Activated CD8-positive, alpha-beta memory T cell treated with anti-CD3 and anti-CD28 coated beads, Interleukin-2, amount 50 U/mL, for 48 hours (primary cell): ENCODE data around the gene UBALD2.
"Not testable (repeated sequence)": the region's sequence is repeated elsewhere in the genome, so short reads cannot be mapped to it uniquely, and the experiment has no call there.

Source experiments
- DNase-seq: peaks from one replicate; pipeline ENCODE4 v3.0.0-alpha.2; 2020

The UBALD2 gene

DNA sequence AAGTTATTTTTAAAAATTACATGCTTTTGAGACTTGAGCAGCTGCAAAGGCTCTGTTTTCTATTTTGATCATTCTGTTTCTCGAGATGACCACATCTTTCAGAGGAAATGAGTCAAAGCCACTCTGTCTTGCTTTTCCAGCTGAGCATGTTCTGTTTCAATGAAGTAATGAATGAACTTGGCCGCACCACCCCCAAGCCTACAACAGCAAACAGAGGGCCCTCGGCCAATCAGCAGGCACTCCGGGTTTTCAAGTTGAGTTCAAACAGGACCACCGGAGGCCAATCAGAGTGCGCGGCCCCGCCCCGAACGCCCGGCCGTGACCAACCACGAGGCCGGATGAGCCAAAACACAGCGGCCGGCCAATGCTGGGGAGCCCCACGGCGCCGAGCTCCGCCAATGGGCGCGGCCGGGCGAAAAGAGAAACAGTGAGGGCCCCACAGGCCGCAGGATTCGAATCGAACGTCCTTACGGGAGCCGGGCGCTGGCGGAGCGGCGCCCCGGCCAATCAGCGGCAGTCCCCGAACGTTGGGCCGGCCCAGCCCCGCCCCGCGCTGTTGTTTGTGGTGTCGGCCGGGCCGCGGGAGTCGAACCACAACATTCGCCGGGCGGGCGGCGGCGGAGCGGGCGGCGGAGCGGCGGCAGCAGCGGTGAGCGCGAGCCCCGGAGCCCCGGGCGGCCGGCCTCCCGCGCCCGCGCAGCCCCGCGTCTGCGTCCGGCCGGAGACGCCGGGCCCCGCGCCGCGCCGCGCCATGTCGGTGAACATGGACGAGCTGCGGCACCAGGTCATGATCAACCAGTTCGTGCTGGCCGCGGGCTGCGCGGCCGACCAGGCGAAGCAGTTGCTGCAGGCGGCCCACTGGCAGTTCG lies at the start of gene UBALD2:
Gene UBALD2, plus strand, starts transcription at position 594 of the 869 bp plus-strand sequence. Its CDS starts 158 bp downstream, at position 752.
- peak; percentile 98 for DNase-seq

DNA sequence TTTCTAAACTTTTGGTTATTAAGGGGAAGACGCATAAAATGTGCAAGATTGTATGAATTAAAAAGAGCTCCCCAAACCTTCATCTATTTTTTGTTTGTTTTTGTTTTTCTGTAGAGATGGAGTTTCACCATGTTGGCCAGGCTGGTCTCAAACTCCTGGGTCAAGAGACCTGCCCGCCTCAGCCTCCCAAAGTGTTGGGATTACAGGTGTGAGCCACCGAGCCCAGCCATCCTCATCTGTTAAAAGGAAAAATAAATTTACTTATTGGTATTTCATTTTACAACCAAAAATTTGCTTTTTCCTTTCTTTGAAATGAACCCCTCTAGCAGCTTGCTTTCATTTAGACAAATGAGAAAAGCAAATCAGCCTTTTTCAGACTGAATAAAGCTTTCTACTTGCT lies 48.1 kb upstream of the UBALD2 start:
- no peak for DNase-seq

DNA sequence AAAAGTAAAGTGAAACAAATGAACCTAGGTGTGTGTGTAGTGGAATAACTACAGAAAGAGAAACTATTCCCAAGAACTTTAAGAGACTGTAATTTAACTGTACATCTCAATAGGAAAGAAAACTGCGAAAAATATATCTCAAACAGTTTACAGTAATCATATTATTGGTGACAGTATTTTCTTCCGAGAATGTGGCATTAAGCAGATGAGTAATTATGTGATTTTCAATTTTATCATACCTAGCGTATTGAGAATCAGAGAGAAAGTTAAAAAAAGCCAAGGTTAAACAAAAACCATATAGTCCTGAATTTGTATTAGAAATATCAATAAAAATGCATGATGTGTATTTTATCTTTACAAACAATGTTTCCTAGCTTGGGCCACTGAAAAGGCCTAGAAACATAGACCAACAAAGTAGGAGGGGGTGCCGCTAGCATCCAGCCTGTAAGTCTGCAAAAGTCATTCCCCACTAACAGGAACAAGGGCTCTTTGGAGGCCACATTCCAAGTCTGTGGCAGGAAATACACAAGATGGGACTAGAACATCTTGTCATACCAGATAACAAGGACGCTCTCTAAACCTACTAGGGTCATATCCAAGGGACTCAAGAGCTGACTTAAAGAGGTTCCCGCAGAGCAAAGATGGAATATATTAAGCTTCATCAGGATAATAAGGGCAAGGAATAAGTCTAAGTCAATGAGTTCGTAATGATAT lies 45.3 kb upstream of the UBALD2 start:
- no peak for DNase-seq

DNA sequence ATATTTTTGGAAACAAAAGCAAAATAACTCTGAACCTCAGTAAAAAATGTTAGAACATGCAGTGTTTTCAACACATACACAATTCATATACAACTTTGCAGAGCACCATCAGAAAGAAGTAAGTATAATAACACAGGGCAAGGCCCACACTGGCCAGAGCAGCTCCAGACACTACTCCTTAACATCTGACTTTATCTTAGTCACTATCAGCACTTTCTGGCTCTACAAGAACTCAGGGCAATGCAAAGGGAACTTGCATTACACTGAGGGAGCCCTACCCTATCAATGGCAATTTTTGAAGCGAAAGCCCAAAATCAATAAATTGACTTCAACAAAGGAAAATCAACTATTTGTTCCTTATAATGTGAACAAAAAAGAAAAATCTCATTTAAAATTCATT lies 41.3 kb upstream of the UBALD2 start:
- DNase-seq = no peak

DNA sequence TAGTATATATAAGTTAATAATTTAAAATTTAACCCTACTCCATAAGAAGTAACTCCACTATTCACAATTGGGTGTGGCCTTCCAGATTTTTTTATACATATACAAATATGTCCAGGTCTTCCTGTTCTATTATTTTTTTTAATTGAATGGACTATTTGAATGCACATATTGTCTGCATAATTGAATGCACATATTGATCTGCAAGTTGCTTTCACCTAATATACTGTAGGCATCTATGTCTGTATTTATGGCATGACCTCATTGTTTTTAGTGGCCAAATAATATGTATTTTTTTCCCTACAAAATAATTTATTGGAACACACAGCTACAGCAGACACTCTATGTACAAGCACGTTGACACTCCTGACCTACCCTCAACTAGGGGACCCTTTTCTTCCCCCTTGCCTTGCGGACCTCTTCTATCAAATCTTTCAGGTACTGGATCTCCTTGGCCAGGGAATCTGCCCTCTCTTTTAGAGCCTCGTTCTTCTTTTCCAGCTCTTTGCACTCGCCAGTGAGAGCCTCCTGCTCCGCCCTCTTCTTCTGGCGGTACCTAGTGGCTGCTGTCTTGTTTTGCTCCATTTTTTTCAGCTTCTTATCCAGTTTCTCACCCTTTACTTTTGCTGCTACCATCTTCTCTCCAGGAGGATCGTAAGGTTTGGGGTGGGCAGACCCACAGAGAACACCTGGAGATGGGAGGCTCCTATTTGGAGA lies 39.6 kb upstream of the UBALD2 start:
- not testable (repeated sequence) for DNase-seq

DNA sequence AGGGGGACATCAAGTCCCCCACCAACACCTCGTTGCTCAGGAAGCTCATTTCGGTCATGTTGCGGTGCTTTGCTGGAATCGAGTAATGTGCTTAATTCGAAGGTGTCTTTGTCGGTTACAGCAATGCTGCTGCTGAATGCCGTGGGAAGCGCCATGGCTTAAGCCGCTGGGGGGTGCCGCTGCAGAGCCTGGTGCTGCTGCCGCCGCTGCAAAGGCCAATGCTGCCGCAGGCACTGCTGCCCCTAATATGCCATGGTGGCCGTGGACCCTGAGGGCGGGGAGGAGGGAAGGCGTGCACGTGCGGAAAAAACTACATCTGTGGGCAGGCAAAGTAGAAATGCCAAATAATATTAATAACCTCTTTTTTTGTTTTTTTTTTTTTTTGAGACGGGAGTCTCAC lies 38.4 kb upstream of the UBALD2 start:
- DNase-seq = not testable (repeated sequence)

DNA sequence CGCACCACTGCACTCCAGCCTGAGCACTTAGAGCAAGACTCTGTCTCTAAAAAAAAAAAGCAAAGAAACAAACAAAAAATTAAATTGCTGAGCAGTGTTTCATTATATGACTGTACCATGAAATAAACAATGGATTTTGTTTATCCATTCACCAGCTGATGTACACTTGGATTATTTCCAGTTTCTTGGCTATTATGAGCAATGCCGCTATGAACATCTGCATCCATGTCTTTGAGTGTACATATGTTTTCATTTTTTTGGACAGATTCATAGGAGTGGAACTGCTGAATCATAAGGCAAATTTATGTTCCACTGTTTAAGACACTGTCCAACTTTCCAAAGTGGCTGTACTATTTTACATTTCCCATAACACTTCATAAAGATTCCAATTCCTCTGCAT lies 32.8 kb upstream of the UBALD2 start:
- no peak for DNase-seq

DNA sequence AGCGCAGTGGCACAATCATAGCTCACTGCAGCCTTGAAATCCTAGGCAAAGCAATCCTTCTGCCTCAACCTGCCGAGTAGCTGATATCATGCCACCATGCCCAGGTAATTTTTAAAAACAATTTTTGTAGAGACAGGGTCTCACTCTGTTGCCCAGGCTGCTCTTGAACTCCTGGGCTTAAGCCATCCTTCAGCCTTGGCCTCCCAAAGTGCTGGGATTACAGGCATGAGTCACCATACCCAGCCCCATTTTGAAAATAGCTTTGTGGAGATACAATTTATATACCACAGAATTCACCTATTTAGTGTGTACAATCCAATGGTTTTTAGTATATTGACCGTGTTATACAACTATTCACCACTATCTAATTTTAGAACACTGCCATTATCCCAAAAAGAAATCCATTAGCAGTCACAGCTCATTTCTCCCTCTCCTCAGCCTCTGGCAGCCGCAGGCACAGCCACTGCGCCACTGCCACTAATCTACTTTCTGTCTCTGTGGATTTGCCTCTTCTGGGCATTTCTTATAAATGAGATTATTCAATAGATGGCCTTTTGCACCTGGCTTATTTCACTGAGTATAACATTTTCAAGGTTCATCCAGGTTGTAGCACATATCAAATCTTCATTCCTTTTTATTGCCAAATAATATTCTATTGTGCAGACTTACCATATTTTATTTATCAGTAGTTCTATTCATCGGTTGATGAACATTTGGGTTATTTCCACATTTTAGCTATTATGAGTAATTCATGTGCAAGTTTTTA lies 31.4 kb upstream of the UBALD2 start:
- DNase-seq = no peak

DNA sequence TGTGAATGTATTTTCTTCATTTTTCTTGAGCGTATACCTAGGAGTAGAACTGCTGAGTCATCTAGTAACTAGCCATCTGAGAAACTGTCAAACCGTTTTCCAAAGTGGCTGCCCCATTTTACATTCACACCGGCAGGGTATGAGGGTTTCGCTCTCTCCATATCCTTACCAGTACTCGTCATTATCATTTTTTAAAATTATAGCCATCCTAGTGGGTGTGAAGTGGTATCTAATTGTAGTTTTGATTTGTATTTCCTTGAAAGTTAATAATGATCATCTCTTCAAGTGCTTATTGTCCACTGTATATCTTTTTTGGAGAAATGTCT lies 30.8 kb upstream of the UBALD2 start:
- no peak for DNase-seq

DNA sequence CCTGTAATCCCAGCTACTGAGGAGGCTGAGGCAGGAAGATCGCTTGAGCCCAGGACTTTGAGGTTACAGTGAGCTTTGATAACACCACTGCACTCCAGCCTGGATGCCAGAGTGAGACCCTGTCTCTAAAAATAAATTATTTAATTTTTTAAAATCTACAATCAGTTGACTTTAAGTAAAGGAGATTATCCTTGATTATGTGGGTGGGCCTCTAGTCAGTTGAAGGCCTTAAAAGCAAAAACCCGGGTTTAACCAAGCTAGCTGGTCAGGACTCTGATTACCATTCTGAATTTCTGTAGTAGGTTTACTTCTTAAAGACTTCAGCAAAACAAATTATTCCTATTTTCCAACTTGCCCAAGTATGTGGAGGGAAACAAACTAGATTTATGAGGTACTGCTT lies 29.3 kb upstream of the UBALD2 start:
- DNase-seq = no peak

DNA sequence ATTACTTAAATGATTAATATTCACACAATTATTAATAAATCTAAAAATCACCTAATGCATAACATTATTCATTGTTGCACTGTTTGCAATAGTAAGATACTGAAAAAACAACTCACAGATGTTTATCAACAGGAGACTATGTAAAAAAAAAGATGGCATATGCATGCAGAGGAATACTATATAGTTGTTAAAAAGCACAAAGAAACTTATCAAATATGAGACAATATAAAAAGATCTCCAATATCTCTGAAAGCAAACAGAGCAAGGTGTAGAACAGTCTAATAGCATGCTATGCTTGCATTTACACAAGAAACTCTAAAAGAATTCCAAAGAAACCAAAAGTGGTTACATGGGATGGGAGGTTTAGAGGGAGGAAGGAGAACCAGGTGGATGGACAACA lies 28.5 kb upstream of the UBALD2 start:
- no peak for DNase-seq

DNA sequence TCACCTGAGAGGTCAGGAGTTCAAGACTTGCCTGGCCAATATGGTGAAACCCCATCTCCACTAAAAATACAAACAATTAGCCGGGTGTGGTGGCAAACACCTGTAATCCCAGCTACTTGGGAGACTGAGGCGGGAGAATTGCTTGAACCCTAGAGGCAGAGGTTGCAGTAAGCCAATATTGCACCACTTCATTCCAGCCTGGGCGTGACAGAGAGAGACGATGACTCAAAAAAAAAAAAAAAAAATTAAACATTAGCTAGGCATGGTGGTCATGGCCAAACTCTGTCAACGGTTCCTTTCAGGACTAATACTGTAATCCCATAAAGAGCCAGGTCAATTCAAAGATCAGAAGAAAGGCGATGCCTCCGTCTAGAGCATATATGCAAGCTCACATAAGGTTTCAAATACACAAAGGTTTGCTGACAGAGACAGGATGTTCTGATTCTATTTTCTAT lies 27.3 kb upstream of the UBALD2 start:
- no peak for DNase-seq

DNA sequence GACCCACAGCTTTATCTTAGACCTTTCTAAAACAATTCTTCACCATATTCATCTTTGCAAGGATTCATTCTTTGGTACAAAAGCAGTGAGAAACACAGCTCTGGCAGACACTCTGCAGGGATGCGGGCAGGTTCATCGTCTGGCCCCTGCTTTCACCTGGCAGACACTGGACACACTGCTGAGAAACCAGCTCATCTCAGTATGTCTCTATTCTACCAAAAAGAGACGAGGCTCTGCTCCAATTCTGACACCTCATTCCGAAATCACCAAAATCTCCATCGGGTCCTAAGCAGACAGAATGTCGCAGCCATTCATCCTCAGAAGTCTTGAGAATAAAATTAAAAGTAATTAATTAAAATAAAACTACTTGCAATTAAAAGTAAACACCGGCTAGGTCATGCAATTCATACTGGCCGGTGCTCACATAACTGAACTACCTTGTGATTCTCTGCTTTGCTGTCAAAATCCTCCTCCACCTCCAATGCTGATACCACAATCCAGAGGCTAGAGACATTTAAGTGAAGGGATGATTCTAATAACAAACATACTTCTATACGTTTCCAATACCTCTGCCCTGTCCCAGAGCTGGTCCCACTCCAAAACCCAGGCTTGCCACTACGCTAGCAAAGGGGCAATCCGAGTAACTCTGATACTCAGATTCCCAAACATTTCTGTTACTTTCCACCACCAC lies 26.2 kb upstream of the UBALD2 start:
- no peak for DNase-seq

DNA sequence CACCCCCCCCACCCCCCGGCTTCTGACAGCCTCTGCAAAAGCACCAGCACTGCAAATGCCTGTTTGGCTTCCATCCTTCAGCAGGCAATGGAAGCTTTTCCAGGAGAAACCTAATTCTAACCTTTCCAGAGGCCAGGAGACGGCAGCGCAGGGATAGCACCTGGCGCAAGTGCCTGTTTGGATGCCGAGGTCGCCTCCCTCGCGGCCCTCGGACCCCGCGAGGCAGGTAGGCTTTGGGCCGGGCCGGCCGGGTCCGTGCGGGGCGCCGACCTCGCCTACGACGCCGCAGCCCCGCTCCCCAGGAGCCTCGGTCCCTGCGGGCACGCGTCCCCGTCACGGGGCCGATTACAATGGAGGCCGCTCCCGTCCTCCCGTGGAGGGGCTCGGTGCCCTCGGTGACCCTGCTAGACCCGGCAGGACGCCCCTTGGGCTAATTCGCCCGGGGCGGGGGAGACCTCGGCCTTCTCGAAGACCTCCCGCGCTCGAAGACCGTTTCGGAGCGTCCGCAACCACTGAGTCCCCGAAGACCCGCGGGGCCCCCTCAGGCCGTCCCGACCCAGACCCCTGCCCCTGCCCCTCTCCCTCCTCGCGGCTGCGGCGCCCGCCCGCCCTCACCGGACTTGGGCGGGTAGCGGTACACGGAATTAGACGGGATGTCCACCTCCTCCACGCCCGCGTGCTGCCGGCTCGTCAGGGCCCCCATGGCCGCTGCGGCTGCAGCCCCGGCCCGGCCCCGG lies 25.4 kb upstream of the UBALD2 start:
- DNase-seq = no peak

DNA sequence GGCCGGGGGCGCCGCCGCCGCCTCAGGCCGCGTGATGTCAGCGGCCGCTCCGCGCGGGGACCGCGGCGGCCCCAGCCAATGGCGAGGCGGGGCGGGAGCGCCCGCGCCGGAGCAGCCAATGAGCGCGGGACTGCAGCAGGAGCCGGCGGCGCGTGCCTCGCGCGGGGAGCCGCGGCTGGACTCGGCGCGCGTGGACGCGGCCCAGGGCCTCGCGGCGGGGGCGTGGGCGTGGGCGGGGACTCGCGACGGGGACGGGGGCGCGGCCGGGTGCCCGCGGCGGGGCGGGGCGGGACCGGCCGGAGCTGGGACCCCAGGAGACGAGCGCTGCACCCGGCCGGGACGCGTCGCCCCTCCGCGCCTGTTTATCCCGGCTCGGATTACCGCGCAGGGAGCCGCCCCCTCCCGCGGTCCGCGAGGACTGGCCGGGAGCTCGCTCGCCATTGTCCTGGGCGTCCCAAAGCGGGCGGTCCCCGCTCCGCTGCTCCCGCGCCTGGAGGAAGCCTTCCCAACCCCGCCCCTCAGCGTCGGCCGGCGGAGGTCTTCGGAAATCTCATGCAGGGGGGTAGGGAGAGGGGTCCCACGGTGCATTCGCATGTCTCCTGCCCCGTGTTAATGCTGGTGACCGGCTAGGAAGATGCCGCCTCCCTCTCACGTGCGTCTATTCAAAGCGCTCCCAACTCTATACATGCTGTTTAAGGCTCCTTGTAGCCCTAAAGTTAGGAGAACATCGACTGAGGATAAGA lies 24.5 kb upstream of the UBALD2 start, which contains the start of gene RNF157:
Gene RNF157, minus strand, starts transcription at position 33 of the 743 bp plus-strand sequence. CDS start 253 bp downstream, outside the sequence.
- peak; percentile 77 for DNase-seq

DNA sequence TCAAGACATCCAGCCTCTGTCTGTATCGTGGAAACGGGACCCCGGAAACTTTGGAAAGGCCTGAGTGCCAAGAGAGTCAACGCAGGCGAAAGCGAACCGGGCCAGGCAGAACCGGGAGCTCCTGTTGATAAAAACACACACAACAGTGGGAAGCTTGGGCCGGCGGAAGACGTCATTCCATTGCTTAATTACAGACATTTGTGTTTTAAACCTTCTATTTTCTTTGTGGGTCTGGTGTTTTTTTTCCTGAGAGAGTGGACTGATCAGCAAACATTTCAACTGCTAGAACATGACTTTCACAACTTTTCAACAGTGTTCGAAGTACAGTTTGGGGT lies 24.0 kb upstream of the UBALD2 start:
- DNase-seq = no peak

DNA sequence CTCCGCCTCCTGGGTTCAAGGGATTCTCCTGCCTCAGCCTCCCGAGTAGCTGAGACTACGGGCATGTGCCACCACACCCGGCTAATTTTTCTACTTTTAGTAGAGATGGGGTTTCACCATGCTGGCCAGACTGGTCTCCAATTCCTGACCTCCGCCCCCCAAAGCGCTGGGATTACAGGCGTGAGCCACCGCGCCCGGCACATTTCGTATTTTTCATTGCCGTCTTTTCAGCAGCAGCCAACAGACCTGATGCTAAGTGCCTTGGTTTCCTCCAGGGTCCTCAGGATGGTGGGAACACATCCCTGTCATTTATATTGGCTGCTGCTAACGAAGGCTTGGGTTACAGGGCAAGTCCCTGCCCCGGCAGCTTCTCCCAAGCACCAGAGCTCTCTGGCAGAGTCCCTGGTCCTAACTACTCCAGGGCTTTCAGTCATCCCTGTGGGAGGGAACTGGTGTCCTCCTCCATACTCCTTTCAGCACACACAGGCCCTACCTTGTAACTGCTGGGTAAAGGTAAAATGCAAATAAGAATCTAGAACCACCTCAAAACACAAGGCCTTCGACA lies 23.4 kb upstream of the UBALD2 start:
- no peak for DNase-seq

DNA sequence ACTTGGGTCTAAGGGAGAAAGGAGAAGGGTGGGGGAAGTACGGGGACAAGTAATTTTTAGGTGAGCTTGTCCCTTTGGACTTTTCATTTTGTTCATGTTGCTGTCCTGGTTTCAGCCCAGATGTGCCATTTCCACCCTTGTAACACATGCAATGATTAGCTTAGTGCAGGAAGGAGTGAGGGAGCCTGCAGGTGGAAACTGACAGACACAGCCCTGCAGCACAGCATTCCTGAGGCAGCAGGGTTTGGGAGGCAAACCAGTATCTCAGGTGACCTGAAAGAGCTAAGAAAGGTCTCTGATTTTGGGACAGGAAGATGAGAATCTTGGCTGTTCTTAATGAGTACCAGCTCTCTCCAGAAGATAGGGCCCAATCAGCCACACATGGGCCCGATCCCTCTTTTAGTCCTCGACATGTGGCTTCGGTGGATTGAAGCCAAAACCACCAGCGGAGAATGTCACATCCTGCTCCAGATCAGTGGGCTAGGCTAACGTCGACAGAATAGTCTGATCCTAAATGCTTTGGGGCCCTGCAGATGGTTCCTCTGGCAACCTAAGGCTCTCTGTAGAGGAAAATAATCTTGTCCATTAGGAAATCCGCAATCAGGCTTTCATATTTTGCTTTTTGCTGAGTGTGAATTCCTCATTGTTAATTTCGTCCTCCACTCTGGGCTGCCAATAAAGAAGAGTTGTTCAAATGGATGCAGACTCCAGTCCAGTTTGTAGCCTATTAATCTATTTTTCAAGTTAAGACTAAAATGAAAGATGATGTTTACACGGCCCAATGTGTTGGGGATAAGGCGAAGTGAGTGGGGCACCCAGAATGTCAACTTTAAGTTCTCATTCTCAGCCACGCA lies 21.1 kb upstream of the UBALD2 start:
- DNase-seq = no peak

DNA sequence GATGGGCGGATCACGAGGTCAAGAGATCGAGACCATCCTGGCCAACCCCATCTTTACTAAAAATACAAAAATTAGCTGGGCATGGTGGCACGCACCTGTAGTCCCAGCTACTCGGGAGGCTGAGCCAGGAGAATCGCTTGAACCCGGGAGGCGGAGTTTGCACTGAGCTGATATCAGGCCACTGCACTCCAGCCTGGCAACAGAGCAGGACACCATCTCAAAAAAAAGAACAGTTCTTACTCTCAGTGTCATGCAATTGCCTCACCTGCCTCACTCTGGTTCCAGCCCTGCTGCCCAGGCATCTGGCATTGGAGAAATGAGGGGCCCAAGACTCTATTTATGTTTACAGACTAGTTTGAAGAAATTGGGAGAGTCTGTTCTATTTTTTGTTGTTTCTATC lies 20.4 kb upstream of the UBALD2 start:
- not testable (repeated sequence) for DNase-seq
